Upper lobe of left lung (tissue), 4 donors: ENCODE results near the gene IFI30.
A peak's percentile ranks its signal among the peaks of the same experiment; 100 is the strongest.

Experiments used
- CTCF ChIP-seq, 6 experiments: fragments of 450-650 bp in 4 of 6; fragments of 200-600 bp in 2 of 6; sonication (generic) in 2 of 6; IDR thresholded peaks; one replicate each; pipeline ENCODE4 v1.5.1; 2016 to 2019; ENCODE audit warnings: antibody characterized with exemption in 6 of 6
- POLR2A ChIP-seq, 4 donors: fragments of 450-650 bp; IDR thresholded peaks; one replicate each; pipeline ENCODE4 v1.5.1; 2016 to 2017; ENCODE audit warnings: antibody characterized with exemption in 4 of 4, mild to moderate bottlenecking in 2 of 4

DNA sequence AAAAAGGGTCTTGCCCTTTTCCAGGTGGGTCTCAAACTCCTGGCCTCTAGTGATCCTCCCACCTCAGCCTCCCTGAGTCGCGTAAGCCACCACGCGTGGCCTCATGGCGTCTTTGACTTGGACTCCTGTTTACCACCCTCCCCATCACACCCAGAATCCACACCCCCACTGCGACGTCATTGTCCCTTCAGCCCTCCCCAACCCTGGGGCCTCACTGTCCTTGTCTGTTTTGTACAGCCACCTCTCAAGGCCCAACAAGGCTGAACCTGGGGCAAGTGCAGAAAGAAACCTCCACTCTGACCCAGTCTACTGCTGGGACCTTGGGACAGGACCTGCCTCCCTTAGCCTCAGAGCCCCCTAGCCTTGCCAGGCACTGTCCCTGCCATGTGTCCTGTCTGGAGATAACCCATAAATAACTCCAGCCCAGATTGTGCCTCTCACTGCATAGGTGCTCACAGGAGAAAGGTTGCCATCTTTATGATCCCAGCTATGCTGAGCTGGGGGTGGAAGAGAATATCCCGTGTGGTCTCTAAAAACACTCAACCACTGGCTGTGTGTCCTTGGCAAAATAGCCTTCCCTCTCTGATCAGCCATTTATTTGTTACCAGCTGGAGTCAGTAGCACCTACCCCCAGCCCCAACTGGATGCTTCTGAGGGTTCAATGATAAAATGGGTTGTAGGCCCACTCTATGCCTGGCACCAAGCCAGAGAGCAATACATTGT is 1.8 kb upstream of the IFI30 start:
- peak in 1 of 4 donors; percentile 49 for TF ChIP-seq POLR2A (IDR thresholded peaks at IDR 0.05)
- TF ChIP-seq CTCF (IDR thresholded peaks at IDR 0.05) = no peak
